HG02623 (cell line): Measurements from ENCODE around the gene AQP12A.
"Not testable (repeated sequence)": the region's sequence is repeated elsewhere in the genome, so short reads cannot be mapped to it uniquely, and the experiment has no call there.

Experiments used
- ATAC-seq: cut with Tn5 transposase; IDR thresholded peaks from one replicate; pipeline ENCODE4 v1.9.1; 2021; ENCODE audit warnings: moderate library complexity; ENCODE audit not compliant: unreplicated experiment

AQP12A gene

DNA sequence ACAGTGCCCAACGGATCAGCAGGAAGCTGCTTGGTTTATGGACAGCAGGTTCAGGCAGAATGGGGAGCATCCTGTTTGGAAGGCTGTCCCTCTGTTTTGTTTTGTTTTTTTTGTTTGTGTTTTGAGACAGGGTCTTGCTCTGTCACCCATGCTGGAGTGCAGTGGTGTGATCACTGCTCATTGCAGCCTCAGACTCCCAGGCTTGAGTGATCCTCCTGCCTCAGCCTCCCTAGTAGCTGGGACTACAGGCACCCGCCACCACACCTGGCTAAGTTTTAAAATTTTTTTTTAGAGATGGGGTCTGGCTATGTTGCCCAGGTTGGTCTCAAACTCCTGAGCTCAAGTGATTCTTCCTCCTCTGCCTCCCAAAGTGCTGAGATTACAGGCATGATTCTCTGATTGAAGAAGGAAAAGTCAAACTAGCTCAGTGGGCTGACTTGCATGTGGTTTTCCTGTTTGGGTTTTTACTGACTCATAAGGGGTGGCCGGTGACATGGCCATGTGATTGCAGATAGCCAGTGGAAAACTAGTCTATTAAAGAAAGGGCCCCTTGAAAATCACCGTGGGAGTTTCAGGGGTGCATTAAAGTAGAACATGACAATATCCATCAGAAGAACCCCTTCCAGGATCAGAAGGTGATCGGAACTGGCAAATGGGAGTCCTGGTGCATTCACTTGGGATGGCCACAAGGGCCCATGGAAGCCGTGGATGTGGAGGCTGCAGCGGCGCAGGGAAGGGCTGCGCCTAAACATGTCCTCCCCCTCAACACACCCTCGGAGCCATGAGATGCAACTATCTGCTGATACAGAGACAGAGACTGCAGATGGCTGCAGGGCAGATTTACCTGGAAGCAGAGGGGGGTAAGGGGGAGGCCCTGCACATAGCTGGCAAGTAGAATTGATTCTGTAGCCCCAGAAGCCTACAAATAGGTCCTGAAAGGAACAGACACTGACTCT is 35.5 kb upstream of the AQP12A start:
- ATAC-seq: no peak

- not testable (repeated sequence) for ATAC-seq
Measured at GRCh38 chr2:240659883-240660282, 31.8 kb upstream of the AQP12A start.

DNA sequence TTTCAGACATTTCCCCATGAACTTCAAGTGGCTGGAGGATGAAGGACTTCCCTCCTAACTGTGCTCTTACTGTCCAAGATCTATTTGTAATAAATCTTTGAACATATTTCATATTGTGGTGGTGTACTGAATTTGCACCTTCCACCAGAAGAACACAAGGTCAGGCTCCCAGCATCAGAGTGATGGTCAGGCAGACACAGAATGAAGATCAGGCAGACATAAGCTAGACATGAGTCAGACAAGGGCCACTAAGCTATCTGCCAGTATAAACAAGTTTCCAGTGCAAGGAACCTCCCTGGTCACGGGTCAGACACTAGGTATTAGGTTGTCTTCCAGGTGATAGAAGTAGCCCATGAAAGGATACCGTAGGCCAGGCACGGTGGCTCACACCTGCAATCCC is 29.0 kb upstream of the AQP12A start:
- ATAC-seq: no peak

DNA sequence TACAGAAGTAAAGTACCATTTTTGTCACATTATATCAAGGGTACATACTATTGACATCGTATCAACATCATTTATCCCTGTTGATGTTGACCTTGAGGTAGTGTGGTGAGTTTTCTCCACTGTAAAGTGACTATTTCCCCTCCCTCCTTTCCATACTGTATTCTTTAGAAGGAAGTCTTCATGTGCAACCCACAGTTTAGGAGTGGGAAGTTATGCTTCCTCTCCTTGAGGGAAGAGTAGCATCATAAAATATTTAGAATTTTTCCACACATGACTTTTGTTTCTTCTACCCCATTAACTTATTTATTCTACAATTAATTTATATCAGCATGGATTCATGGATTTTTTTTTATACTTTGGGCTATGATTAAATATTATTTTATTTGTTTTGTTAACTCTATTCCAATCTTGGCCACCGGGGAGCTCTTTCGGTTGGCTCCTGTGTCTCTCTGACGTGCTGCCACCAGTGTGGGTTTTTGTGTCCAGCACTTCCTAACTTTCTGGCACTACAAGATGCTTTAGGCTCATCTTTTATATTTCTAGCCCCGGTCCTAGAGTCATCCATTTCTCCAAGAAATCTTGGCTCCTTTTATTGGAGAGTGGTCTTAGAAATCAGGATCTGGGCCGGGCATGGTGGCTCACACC is 28.0 kb upstream of the AQP12A start:
- ATAC-seq: no peak

DNA sequence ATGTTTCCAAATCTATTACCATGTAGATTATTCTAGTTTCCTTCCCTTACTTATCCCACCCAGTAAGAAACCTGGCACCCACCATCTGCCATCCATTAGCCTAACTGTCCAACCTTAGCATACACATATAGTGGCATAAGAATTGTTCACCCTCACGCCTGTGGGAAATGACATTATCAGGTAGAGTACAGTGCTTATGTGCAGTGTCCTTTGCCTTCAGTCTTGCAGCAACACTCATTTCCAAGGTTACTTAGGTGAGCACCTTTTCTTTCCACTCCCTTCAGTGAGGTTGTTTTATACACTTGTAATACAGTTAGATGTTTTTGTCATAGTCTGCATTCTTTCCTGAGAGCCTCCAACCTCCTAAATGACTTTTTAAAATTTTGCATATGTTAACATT is 27.0 kb upstream of the AQP12A start:
- no peak for ATAC-seq

DNA sequence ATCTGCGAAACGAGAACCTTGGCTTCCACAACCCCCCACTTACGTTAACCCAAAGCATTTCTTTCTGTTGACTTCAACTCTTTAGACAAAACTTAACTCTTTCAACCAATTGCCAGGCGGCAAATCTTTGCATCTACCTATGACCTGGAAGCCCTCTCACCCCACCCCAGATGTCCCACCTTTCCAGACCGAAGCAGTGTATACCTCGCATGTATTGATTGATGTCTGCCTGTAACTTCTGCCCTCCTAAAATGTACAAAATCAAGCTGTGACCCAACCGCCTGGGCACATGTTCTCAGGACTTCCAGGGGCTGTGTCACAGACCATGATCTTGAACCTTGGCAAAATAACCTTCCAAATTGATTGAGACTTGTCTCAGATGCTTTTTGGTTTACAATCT is 21.3 kb upstream of the AQP12A start:
- ATAC-seq: no peak

DNA sequence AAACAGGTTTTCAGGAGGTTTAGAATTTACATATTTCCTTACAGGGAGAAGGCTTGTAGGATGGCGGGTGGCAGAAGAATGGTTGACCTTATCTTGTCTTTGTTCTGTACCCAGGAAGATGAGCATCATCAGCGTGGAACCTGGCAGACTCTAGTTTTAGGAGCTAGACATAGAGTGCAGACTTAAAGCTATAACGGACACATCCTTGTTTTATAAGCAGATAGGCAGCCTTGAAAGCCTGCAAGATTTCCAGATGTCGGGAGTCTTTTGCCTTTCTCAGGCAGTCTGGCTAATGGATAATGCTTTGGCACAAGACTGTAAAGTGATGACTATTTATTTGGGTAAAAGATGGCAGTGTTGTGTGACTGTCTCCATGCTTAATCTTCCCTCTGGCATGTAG is 20.7 kb upstream of the AQP12A start:
- no peak for ATAC-seq

- ATAC-seq: no peak
Measured at GRCh38 chr2:240672076-240672700, 19.5 kb upstream of the AQP12A start.

DNA sequence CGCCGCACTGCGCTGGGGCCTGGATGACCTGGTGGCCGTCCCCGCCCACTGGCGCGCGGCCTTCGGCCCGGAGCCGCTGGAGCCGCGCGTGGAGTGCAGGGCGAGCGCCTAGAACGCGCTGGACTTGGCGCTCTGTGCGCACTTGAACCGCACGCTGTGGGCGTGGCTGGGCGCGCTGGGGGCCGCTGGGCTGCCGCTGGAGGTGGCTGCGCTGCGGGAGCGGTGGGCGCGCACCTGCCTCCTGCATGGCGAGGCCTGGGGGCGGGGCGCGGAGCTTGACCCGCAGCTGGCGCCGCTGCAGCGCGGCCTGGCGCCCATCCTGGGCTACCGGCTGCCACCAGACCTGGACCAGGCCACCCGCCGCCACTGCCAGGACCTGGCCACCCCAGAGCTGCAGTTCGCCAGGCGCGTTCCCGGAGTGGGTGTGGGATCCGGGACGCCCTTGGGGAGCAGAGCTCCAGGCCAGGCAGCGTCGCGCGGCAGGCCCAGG is 18.9 kb upstream of the AQP12A start:
- ATAC-seq: no peak

GRCh38 chr2:240674461-240675184 is 17.0 kb upstream of the AQP12A start:
- not testable (repeated sequence) for ATAC-seq

DNA sequence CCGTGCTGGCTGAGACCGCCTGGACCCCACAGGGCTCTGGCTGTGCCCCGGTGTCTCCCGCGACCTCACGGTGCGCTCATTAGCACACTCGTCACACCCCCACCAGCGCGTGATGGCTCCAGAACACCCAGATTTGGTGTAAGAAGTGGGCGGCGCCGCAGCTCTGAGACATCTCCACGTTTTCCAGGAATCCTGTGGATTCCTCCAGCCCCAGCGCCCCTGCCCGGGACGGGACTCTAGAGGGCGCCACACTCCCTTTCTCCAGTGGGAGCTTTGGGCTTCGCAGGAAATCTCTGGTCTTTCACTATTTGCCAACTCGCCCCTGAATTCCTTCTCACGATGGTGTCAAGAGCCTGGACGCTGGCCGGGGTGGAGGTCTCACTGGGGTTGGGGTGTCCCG is 16.3 kb upstream of the AQP12A start:
- not testable (repeated sequence) for ATAC-seq

DNA sequence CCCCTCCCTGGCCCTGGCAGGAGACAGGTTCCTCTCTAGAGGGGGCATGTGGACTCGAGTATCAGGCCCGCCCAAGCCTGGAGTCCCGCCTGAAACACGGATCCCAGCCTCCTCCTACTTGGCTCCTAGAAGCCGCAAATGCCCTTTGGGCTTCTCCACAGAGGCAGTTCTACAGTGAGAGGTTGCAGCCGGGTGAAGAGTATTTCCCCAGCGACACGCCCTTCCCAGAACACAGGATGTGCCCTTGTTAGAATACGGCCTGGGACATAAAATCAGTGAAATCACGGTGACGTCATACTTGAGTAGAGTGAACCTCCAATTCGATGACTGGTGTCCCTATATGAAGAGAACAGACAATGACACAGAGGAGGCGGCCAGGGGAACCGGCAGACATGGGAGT is 13.6 kb upstream of the AQP12A start:
- ATAC-seq: not testable (repeated sequence)

- not testable (repeated sequence) for ATAC-seq
Measured at GRCh38 chr2:240678909-240679308, 12.8 kb upstream of the AQP12A start.

DNA sequence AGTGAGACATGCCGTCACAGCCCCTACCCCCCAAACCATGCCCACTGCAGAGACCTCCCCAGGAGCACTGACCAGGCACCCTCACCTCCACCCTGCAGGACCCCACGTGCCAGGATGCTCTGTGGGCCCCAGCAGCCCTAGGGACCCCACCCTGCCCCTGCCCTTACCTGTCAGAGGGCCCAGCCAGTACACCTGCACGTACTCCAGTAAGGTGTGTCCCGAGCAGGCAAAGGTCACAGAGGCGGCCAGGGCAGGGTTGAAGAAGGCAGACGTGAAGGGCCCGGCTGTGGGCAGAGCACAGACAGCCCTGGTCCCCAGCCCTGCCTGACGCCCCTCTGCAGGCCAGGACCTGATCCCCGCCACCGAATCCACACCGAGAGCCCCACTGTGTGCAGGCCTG is 11.5 kb upstream of the AQP12A start:
- not testable (repeated sequence) for ATAC-seq

DNA sequence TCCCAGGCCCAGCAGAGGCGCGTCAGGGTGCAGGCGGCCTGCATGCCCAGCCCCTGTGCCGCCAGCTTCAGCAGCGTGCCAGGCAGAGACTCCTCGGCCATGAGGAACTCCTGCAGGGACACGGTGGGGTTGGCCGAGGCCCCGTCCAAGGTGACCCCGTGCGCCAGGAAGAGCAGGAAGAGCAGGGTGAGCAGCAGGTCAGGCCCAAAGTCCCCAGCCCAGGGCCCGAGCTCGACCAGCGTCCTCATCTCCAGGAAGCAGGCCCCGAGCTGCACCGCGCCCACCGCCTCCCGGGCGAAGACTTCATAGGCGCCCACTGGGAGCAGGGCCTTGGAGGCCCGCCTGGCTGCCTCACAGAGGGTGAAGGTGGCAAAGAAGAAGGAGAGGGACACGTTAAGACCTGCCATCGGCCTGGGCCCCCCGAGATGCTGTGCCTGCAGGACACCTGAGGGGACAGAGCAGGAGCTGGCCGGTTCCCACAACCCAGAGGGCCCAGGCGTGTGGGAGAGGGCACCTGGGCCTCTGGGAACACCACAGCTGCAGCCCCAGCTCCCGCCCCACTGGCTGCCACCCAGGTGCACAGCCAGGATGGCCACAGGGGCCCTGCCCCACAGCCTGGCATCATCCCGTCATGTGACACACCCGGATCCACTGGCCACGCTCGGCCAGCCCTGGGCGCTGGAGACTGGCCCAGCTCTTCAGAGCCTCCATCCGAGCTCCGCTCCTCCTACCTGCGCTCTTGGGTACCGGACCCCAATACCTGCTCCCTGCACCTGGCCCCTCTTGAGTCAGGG is 9.0 kb upstream of the AQP12A start, which contains the start of gene AQP12B:
Gene AQP12B, minus strand, starts transcription at position 455 of the 794 bp plus-strand sequence. Its CDS starts 48 bp downstream, at position 407.
- ATAC-seq: not testable (repeated sequence)

GRCh38 chr2:240683329-240683979 is 8.2 kb upstream of the AQP12A start:
- ATAC-seq: not testable (repeated sequence)

DNA sequence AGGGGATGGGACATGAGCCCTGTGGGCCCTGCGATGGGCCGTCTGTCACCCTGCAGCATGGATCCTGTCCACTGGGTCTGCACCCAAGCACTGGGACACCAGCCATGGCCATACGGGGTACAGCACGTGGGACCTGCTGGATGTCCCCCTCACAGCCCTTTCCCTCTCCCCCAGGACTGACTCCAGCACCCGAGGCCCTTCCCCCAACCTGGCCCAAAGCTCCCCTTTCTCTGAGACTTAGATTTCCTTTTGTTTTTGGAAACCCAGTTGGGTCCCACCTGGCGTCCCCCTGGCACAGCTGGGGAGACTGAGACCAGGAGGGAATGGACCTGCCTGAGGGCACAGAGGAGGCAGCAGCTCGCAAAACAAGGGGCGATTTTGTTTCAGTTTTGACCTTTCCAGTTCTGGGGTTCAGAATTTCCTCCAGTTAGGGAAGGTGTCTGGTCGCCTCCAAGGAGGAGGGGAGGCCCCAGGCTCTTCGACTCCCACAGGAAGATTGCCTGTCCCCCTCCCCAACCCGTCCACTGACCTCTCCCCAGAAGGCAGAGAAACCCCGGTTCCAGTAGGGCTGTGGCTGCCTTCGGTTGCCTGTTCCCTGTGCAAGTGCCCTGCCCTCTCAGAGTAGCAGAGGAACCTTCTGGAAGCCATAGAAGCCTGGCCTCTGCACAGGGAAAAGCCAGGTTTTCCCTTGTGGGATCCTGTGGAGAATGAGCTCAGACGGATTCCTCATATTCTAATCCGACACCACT is 7.5 kb upstream of the AQP12A start:
- not testable (repeated sequence) for ATAC-seq

- ATAC-seq: no peak
Measured at GRCh38 chr2:240685771-240686371, 5.8 kb upstream of the AQP12A start.
